Thyroid gland (tissue), 4 donors: ENCODE measurements around the gene TAGLN.

Source experiments
- POLR2A ChIP-seq, 2 donors: fragments of 450-650 bp; IDR thresholded peaks; one replicate each; pipeline ENCODE4 v1.6.1; 2017; ENCODE audit warnings: antibody characterized with exemption in 2 of 2, mild to moderate bottlenecking in 2 of 2, moderate library complexity in 1 of 2
- TF ChIP-seq, protein P1 (sequence below), 6 experiments: fragments of 200-600 bp in 3 of 6; fragments of 450-650 bp in 3 of 6; sonication (generic) in 3 of 6; IDR thresholded peaks; one replicate each; pipeline ENCODE4 v1.5.1; 2016 to 2019; ENCODE audit warnings: antibody characterized with exemption in 6 of 6, mild to moderate bottlenecking in 2 of 6, inconsistent platforms in 1 of 6, moderate library complexity in 1 of 6

- TF ChIP-seq POLR2A (IDR thresholded peaks at IDR 0.05): no peak
- TF ChIP-seq, protein P1, sequence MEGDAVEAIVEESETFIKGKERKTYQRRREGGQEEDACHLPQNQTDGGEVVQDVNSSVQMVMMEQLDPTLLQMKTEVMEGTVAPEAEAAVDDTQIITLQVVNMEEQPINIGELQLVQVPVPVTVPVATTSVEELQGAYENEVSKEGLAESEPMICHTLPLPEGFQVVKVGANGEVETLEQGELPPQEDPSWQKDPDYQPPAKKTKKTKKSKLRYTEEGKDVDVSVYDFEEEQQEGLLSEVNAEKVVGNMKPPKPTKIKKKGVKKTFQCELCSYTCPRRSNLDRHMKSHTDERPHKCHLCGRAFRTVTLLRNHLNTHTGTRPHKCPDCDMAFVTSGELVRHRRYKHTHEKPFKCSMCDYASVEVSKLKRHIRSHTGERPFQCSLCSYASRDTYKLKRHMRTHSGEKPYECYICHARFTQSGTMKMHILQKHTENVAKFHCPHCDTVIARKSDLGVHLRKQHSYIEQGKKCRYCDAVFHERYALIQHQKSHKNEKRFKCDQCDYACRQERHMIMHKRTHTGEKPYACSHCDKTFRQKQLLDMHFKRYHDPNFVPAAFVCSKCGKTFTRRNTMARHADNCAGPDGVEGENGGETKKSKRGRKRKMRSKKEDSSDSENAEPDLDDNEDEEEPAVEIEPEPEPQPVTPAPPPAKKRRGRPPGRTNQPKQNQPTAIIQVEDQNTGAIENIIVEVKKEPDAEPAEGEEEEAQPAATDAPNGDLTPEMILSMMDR (IDR thresholded peaks at IDR 0.05): no peak
These were observed 30.2 kb downstream of the TAGLN start for GRCh38 chr11:117229411-117229810.
